ENCODE measurements around the gene SORCS2.

Gene SORCS2

GRCh38 chr4:7147661-7148310 lies 44.6 kb upstream of the SORCS2 start:
- no peak for TF ChIP-seq CTCF (IDR thresholded peaks at IDR 0.05; ENCODE audit: extremely low read depth, missing control alignments)
- DNase-seq (ENCODE audit: low spot score), result no peak

GRCh38 chr4:7148337-7148736 lies 44.0 kb upstream of the SORCS2 start:
- DNase-seq (ENCODE audit: low spot score), result no peak
- TF ChIP-seq CTCF (IDR thresholded peaks at IDR 0.05; ENCODE audit: extremely low read depth, missing control alignments), result no peak

GRCh38 chr4:7150036-7150635 lies 42.2 kb upstream of the SORCS2 start:
- TF ChIP-seq CTCF (IDR thresholded peaks at IDR 0.05; ENCODE audit: extremely low read depth, missing control alignments), result no peak
- no peak for DNase-seq (ENCODE audit: low spot score)

GRCh38 chr4:7151668-7152227 lies 40.6 kb upstream of the SORCS2 start:
- DNase-seq (ENCODE audit: low spot score), result no peak
- no peak for TF ChIP-seq CTCF (IDR thresholded peaks at IDR 0.05; ENCODE audit: extremely low read depth, missing control alignments)

GRCh38 chr4:7153711-7154110 lies 38.6 kb upstream of the SORCS2 start:
- DNase-seq (ENCODE audit: low spot score), result no peak
- no peak for TF ChIP-seq CTCF (IDR thresholded peaks at IDR 0.05; ENCODE audit: extremely low read depth, missing control alignments)

GRCh38 chr4:7154351-7154981 lies 37.9 kb upstream of the SORCS2 start:
- no peak for TF ChIP-seq CTCF (IDR thresholded peaks at IDR 0.05; ENCODE audit: extremely low read depth, missing control alignments)
- no peak for DNase-seq (ENCODE audit: low spot score)

- no peak for DNase-seq (ENCODE audit: low spot score)
- no peak for TF ChIP-seq CTCF (IDR thresholded peaks at IDR 0.05; ENCODE audit: extremely low read depth, missing control alignments)
These were observed 36.7 kb upstream of the SORCS2 start for GRCh38 chr4:7155590-7156071.

Measured in GM20000 (cell line).